HG03354 (cell line): ENCODE measurements around the gene MCRIP1.

ENCODE experiments used
- ATAC-seq: cut with Tn5 transposase; IDR thresholded peaks from one replicate; pipeline ENCODE4 v1.9.1; 2021; ENCODE audit warnings: mild to moderate bottlenecking; ENCODE audit not compliant: unreplicated experiment, poor library complexity, severe bottlenecking

MCRIP1 gene, protein sequence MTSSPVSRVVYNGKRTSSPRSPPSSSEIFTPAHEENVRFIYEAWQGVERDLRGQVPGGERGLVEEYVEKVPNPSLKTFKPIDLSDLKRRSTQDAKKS

DNA sequence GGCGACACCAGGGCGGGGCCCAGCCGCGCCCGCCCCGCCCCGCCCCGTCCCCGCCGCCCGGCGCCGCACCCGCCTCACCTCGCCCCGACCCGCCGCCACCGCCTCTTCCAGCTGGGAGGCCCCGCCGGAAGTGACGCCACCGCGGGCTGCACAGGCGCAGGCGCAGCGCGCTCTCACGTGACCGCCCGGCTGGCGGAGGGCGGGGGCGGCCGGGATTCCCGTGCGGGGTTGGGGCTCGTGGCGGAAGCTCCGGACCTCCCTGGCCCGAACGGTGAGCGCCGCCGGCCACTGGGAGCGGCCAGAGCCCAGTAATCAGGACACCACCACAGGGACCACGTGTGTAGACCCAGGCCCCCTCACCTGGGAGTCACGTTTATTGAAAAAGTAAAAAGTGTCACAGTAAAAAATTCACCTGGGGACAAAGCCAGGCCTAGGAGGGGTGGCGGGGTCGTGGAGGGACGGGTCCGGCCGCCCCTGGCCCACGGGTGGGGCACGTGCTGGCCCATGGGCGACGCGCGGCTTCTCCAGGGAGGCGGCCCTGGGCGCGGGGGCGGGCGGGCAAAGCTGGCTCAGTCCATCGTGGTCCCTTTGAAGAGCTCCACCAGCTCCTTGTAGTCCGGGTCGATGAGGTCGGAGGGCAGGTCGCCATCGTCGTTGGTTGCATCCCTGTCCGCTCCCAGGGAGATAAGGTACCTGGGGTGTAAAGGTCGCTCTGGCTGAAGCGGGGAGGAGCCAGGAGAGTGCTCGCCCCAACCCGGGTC is at the start of gene MCRIP1:
Gene MCRIP1 (minus strand): TSS at position 132 of the 761 bp plus-strand sequence. CDS start 8,785 bp downstream, outside the sequence.
- ATAC-seq, result peak; percentile 77

DNA sequence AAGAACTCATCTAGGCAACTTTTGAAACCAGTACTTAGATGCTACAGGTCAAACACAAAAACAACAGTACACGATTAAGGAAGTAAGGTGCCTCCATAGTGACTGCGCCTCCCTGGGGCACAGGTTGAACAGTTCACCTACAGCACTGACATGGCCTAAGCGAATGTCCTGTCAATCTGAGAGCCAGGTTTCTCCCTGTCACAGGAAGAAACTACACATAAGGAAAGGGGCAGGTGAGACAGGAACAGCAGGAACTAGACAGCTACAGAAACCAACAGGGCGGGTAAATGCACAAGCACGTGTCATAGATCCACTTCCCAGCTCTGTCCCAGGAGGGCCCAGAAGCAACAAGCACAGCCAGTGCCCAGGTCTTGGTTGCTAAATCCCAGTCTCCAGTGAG is 46.0 kb upstream of the MCRIP1 start:
- no peak for ATAC-seq

DNA sequence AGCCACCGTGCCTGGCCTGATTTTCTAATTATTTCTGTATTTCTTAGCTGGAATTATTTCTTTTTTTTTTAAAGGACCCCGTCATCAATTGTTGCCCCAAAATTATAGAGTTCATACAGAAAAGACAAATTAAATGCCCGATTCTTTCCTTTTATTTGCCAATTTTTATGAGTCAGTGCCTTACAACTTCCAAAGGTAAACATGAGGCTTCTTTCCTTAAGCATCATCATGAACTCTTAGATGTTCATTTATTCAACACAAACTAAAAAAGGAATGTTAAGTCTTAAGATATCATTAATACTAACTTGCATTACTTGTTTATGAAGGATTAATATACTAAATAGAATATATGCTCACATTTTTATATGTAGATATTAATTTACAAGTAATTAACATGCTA is 45.2 kb upstream of the MCRIP1 start:
- no peak for ATAC-seq

DNA sequence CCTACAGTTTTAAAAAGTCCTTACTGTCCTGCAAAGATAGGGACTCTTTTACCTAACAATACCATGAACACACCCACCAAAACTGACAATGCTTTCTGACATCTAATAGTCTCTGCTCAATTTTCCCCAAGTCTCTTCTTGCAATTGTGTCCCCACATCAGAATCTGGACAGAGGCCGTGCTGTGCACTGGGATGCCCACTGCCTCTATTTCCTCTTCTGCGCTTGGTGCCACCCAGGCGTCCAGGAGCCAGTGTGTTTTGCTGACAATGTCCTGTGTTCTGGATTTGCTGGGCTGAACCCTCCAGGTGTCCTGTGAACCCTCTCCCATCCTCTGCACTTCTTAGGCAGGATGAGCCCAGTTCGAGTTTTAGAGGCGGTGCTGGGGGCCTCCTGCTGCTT is 44.5 kb upstream of the MCRIP1 start:
- no peak for ATAC-seq

DNA sequence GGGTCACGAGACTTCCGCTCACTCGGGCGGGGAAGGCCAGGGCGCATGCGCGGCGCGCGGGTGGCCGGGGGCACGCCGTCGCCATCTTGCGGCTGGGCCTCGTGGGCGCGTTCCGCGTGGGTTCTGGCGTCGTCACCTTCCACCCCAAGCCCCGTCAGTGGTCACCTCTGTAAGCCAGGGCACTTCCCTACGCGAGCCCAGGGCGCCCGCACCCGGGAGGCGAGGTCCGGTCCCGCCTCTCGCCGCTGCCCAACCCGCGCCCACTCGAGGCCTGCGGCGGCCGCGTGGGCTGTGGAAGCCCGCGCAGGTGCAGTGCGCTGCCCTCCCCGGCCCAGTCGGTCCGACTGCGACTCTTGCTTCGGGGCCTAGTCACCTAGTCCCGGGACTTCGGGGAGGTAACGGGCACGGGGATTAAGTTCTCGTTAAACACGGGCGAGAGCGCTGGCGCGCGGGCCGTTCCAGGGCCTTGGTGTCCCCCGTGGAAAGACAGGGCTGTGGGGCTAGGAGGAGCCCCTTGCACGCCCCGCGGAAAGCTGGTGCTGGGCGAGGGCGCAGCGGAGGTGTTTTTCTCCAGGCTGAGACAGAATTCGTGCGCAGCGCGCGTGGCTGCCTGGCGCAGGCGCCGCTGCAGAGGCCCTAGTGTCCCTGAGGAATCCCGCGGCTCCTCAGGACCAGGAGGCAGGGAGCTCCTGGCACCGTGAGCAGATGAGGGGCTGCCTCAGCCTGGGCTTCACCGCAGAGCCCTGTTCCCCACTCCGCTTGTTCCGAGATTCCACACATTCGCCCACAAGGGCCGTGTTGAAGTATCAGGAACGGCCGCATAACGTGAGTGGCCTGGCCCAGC is 38.5 kb upstream of the MCRIP1 start:
- peak; percentile 64 for ATAC-seq

DNA sequence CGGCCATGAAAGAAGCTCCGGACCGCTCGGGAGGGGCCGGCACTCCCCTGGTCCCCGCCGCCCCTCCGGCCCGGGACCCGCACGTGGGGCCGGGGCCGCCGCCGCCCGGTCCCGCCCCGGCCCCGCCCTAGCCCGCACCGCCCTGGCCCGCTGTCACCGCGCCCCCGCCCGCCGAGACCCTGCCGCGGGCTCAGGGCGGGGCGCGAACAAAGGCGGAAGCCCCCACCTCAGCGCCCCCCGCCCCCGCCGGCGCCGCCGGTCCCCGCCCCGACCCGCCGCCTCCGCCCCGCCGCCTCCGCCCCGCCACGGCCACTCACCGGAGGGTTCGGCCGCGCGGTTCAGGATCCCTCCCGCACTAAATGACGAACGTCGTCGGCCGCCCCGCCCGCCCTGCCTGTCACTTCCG is 37.9 kb upstream of the MCRIP1 start, which contains the start of gene ARHGDIA:
Gene ARHGDIA (minus strand): TSS at position 357 of the 406 bp plus-strand sequence. CDS start 1,407 bp downstream, outside the sequence.
- ATAC-seq, result peak; percentile 26

DNA sequence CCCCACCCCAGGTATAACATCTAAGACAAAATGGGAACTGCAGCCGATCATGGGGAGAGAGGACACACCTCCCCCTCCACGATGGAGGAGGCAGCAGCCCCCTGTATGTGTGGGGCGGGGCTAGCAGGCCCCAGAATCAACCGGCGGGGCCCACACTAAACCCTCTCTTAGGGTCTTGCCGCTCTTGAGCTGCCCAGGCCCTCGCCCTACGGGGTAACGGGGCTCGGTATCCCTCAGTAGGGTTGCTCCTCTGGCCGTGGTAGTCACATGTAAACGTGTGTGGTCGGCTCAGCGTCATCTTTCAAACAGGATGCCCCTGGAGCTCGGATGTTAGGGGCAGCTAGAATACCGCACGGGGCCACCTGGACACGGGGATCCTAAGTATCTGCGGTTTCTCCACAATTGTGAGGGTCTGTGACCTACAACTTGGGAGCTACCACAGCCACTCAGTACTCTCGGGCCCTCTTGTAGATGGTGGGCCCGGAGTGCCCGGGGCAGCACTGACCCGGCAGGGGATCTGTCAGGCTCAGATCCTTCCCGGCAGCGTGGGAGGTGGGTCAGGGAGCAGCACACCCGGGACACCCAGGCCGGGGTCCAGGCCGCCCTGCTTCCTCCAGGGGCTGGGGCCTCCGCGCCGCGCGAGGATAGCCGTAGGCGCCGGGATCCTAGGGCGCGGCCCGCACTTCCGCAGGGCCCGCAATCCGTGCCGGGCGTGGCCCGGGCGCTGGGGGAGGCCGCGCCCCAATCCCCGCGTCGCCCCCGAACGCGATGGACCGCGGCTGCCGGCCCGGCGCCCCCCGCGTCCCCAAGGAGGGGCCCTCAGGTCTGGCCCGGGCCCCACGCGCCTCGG is 37.3 kb upstream of the MCRIP1 start:
- peak; percentile 20 for ATAC-seq

DNA sequence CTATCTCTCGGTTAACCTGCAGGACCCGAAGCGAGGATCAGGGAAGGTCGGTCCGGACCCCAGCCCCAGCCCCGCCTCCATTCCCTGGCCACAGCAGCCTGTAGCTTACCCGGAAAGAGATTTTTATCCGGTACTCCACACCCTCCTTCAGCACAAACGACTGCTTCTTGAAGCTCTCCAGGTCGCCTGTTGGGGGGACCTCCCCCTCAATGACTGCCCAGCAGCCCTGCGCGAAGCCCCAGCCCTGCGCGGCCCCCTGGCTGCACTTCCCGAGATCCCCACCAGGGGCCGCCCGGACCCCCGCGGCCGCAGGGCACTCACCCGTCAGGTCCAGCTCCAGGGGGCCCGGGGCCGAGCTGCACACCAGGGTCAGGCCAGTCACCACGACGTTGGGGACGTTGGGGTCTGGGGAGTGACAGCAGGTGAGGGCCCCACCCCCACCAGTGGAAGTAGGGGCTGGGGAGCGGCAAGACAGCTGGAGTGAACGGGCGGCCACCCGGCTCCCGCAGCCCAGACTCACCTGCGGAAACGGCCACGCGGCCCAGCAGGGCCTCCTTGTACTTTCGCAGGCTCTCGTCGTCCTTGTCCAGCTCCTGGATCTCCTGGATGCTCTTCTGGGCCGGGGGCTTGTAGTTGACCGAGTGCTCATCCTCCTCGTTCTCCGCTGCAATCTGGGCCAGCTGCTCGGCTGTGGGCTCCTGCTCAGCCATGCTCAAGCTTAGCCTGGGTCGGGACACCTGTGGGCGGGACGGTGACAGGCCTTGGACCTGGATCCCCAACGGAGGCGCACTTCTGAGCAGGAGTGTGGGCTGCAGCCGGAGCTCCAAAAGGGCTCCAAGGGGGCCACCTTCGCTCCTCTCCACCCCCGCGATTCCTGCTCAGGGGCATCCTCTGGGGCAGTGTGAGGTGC is 36.4 kb upstream of the MCRIP1 start:
- no peak for ATAC-seq

DNA sequence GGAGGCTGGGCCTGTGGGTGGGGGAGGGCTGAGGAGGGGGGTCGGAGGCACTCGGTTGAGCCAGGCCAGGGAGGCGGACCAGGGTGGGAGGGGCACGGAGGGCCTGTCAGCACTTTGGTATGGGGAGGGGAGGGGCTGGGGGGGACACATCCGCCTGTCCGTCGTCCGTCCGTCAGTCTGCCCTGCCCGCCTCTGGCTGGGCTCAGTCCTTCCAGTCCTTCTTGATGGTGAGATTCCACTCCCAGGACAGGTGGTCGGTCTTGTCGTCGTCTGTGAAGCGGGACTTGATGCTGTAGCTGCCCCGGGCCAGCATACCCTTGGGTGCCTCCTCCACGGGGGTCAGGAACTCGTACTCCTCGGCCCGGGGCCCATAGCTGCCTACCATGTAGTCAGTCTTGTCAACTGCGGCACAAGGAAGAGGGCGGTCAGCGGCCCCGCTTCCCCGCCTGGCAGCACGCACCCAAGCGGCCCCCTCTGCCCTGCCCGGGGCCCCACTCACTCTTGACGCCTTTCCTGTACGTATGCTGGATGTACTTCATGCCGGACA is 35.7 kb upstream of the MCRIP1 start:
- no peak for ATAC-seq

DNA sequence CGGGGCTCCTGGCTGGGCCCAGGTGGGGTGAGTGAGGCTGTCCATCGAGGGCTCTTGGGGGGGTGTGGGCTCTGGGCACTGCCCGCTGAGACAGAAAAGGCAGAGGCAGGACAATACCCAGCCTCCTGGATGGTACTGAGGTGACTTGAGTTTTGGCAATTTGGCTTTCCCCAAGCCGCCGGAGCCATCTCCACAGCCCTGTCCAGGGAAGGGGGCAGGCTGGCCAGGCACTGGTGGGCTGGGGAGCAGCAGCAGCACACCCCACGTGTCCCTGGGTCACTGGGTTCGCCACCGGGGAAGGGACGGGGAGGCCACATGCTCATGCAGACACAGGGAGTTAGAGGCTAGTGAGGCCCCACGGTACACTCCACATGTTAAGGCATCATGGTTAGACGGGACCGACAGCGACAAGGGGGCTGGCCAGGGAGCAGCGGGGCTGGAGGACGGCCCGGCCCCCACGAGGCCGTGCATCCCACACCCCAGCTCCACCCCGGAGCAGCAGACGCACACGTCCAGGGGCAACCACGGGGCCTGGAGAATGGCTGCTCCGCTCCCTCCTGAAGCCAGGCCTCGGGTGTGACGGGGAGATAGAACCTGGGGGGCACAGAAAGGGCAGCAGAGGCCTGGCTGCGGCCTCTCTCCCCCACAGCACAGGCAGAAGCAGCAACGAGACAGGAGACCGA is 35.0 kb upstream of the MCRIP1 start:
- no peak for ATAC-seq

DNA sequence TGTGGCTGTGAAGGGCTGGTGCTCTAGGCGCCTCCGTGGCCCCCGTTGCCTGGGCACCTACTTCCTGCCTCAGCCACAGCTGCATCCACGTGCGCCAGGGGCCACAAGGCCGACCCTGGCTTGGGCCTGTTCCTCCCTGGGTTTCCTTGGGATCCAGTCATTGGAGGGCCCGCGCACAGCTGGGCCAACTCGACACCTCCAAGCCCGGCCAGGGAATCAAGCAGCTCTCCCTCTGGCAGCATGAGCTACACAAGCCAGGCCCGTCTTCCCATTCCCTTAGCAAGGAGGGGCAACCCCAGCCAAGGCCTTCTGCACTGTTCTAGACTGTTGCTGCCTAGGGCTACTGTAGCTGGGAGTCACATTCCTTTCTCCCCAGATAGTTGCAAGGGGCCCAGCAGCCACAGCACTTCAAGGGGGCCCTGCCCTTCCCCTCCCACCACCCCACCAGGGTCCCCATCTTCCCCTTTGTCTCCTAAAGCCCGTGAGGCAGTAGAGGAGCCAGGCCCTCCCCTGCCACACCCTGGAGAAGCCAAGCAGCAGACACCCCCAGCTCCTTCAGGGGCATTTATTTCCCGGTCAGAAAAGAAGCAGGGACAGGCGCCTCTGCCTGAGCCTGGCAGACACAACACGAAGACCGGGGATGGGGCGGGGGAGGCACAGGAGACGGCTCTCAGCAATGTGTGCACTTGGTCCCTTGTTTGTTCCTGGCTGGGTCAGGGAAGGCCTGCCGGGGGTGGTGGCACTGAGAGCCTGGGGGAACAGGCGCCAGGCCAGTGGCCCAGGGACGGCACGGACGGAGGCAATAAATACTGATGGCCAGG is 34.3 kb upstream of the MCRIP1 start:
- no peak for ATAC-seq

DNA sequence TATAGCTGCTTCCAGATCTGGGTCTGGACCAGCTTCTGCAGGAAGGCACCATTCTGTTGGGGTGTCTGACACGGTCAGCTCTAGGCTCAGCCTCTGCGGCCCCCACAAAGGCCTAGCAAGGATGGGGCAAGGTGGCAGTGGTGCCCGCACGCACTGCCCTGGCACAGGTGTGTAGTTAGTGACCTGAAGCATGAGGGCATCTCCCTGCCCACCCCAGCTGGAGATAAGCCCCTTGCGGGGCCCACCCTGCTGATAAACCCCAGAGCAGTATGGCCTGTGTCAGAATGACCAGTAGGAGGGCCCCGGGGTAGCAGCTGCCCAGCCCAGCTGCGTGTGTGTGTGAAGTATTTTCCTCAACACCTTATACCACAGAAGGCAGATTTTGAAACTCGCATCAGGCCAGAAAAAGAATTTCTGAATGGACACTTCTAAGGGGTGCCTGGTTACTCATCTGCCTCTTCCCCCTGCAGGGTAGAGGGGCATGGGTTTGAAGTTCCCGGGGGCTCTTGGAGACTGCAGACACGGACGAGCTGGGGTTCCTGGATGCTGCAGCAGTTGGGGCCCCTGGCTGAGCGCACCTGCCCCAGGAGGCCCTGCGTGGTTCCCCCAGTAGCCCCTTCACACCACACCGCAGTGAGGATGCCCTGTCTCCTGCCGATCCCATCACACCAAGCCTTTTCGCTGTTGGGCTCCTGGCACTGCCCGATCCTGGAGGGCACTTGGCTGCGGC is 33.5 kb upstream of the MCRIP1 start:
- no peak for ATAC-seq

DNA sequence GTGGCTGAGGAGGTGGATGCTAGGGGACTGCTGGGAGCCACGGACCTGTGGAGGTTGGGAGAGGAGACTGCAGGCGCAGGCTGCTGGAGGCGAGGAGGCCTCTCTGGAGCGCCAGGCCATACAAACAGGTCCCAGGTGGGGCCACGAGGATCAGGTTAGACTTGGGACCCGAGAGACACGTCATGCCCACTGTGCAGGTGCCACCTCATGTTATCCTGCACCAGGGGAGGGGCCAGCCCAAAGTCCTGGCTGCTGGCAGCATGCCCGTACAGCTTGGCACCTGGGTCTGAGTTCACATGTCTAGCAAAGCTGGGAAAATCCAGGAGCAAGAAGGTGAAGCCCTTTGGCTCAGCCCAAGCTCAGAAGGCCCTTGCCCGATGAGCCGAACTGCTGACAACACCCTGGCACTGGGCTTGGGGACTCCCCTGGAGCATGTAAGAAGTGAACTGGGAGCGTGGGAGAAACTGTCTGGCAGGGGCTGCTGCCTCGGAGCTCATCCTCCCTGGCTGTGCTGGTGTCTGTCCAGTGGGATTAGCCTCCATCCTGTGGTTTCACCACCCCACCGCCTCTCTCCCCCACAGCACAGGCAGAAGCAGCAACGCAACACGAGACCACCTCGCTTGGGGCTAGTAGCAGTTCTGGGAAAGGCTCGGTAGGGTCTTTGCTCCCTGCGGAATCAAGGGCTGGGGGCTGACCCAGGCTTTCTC is 32.8 kb upstream of the MCRIP1 start:
- no peak for ATAC-seq

DNA sequence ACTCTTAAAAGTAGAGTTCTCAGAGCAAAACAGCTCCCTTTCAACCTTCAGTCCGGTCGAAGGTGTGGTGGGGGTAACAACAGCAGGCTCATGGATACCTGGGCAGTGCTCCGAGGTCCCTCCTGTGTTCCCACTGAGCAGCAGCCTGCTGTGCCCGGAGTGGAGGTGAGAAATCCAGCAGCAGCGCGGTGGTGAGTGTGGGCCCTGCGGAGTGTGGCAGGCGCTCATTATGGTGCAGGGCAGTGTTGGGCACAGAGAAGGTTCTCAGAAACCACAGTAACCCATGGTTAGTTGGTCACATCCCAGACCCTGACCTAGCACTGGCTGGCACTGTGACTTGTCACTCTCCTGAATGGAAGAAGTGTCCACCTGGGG is 32.3 kb upstream of the MCRIP1 start:
- ATAC-seq, result no peak

DNA sequence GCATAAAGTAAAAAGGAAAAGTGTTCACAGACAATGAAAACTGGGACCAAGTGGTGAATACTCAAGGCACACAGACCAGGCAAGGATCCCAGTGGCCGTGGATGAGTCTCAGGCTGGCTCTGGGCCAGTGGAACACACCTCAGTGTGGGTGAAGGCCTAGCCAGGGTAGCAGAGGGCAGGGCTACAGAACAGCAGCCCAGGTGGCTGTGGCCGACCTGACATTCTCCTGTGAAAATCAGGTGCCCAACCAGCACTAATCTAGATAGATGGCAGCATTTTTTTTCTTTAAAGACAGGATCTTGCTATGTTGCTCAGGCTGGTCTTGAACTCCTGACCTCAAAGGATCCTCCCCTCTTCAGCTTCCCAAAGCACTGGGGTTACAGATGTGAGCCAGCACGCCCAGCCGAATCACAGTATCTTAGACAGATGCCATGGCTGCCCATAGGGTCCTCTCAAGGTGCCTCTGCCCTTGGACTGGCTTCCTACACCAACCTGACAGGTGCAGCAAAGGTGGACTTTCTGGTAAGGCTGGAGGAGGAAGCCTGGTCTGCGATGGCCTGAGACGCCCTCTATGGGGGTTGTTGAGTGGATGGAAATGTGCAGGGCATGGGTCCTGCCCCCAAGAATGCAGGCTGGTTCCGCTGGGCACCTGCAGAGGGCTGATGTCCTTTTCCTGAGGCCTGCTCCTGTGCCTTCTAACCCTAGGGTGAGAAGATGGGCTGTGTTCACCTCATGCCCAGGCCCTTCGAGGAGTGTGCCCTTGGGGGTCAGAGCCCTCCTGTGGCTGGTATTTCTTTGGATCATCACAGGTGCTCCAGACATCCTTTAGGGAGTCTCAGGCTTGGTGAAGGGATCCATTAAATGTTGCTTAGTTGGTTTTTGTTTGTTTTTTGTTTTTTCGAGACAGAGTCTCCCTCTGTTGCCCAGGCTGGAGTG is 31.0 kb upstream of the MCRIP1 start:
- no peak for ATAC-seq
